Kidney (tissue), 22 donors: ENCODE data around the gene DISP3. TPM values are rescaled to one million over a fixed set of nuclear protein-coding genes. Genes with fewer than 3 reads are reported as not detected.

ENCODE experiments used
- DNase-seq, 5 donors: peaks; one replicate each; pipeline ENCODE4 v3.0.0-alpha.2; 2013 to 2020
- FAIRE-seq: peaks from 2 replicates; lab custom pipeline; 2012; peaks lifted over from hg19 to GRCh38; lab: Jason Lieb, UNC
- H3K27ac ChIP-seq, 2 donors: one replicate each; pipeline ENCODE4 v1.7.0; 2013; ENCODE audit warnings: low read depth in 2 of 2, low read length in 2 of 2, inconsistent platforms in 1 of 2
- H3K27me3 ChIP-seq: one replicate; pipeline ENCODE4 v1.7.1; 2013; ENCODE audit warnings: low read length, inconsistent platforms; ENCODE audit not compliant: control insufficient read depth, insufficient read depth
- H3K36me3 ChIP-seq, 3 donors: one replicate each; pipeline versions ENCODE4 v1.7.0 to v1.7.1; 2013; ENCODE audit warnings: low read length in 3 of 3, control low read depth in 1 of 3, inconsistent platforms in 1 of 3; ENCODE audit not compliant: insufficient read depth in 3 of 3, control insufficient read depth in 2 of 3
- H3K4me1 ChIP-seq, 3 donors: one replicate each; pipeline versions ENCODE4 v1.7.0 to v1.7.1; 2013; ENCODE audit warnings: low read length in 3 of 3, inconsistent platforms in 1 of 3, low read depth in 1 of 3; ENCODE audit not compliant: control insufficient read depth in 2 of 3, insufficient read depth in 2 of 3
- H3K4me3 ChIP-seq, 3 donors: one replicate each; pipeline versions ENCODE4 v1.7.0 to v1.8.1; 2013; ENCODE audit warnings: low read length in 3 of 3, control low read depth in 1 of 3, inconsistent platforms in 1 of 3
- H3K9ac ChIP-seq, 3 donors: one replicate each; pipeline versions ENCODE4 v1.7.0 to v1.7.1; 2013; ENCODE audit warnings: low read length in 3 of 3, control low read depth in 1 of 3, inconsistent platforms in 1 of 3
- H3K9me3 ChIP-seq, 3 donors: one replicate each; pipeline versions ENCODE4 v1.7.0 to v1.7.1; 2013; ENCODE audit warnings: low read length in 3 of 3, control low read depth in 1 of 3, inconsistent platforms in 1 of 3; ENCODE audit not compliant: control insufficient read depth in 2 of 3, insufficient read depth in 1 of 3
- intact Hi-C: fragments of 100-400 bp; cut with DNase I; formaldehyde crosslinking; loops from one replicate; pipeline ENCODE4 v1.11.1; 2022
- long read RNA-seq, 10 donors: library from polyadenylated mRNA in 1 of 10; unstranded in 1 of 10; transcript quantifications; one replicate each; pipeline ENCODE4 v2.0.0 and lab custom pipeline, GENCODE V29; 2021 to 2026
- polyA plus RNA-seq: library from polyadenylated mRNA; stranded (reverse); fragments of 350-450 nt; fragmentation: Illumina TruSeq; extraction: RNeasy Lipid Tissue Mini Kit (QIAGEN cat#74804); gene quantifications from one replicate; pipeline ENCODE4 v1.2.3, GENCODE V29; 2014; ENCODE audit warnings: low read depth, low replicate concordance; ENCODE audit not compliant: insufficient read depth
- total RNA-seq: library from RNA; stranded (reverse); fragmentation: NEBNext Ultra II Directional; extraction: Animal tissue kit (Norgen Biotek cat#: 25700); gene quantifications from one replicate; pipeline ENCODE4 v1.2.1, GENCODE V29; 2021
- TF ChIP-seq, protein P1 (sequence below): IDR thresholded peaks from 3 replicates; pipeline ENCODE4 v1.5.1; 2012; ENCODE audit warnings: mild to moderate bottlenecking, moderate library complexity, borderline replicate concordance; ENCODE audit not compliant: insufficient read depth; ENCODE audit errors: extremely low read depth
- donor health status: control.
- donor health status: control.
- donor health status: control.
- donor health status: control.
- donor health status: control.
- donor health status: DM: yes; HTN: yes; CAD: no.
- donor health status: Normal renal cell carcinoma (clear cell type).

Gene DISP3
- 0.19 TPM for total RNA-seq
- polyA plus RNA-seq = not detected
- long read RNA-seq, donor 1 = 0 reads
- long read RNA-seq, donor 2 = 0 reads
- long read RNA-seq, donor 3 = 0 reads
- long read RNA-seq, donor 4 = 0 reads
- long read RNA-seq, donor 5 = 0 reads
- long read RNA-seq, donor 6 = 0 reads
- long read RNA-seq, donor 7 = 0 reads
- long read RNA-seq, donor 8 = 0 reads
- long read RNA-seq, donor 9 = 0 reads
- long read RNA-seq, donor 10 = 0 reads

- peak; percentile 80 to 91 (median 90) for DNase-seq
- H3K9me3 ChIP-seq = no peaks in the 10 kb centered on the region
- intact Hi-C loops = no loop called here
- TF ChIP-seq, protein P1, sequence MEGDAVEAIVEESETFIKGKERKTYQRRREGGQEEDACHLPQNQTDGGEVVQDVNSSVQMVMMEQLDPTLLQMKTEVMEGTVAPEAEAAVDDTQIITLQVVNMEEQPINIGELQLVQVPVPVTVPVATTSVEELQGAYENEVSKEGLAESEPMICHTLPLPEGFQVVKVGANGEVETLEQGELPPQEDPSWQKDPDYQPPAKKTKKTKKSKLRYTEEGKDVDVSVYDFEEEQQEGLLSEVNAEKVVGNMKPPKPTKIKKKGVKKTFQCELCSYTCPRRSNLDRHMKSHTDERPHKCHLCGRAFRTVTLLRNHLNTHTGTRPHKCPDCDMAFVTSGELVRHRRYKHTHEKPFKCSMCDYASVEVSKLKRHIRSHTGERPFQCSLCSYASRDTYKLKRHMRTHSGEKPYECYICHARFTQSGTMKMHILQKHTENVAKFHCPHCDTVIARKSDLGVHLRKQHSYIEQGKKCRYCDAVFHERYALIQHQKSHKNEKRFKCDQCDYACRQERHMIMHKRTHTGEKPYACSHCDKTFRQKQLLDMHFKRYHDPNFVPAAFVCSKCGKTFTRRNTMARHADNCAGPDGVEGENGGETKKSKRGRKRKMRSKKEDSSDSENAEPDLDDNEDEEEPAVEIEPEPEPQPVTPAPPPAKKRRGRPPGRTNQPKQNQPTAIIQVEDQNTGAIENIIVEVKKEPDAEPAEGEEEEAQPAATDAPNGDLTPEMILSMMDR = peak; percentile 21
- H3K9ac ChIP-seq = no peak within 1 kb of the TSS
- H3K4me1 ChIP-seq = no peaks in the 10 kb centered on the region
- peak within 1 kb of the TSS in 2 of 3 donors; percentile 13 to 41 for H3K4me3 ChIP-seq
- H3K36me3 ChIP-seq = no peaks in the 10 kb centered on the region
- no peak within 1 kb of the TSS for H3K27ac ChIP-seq
- FAIRE-seq = no peak
- no peaks in the 10 kb centered on the region for H3K27me3 ChIP-seq
Observed at GRCh38 chr1:11478571-11479374, at the start of gene DISP3. DISP3 (plus strand) TSS chr1:11479155; CDS start chr1:11500993, 21,838 bp downstream.

DNA sequence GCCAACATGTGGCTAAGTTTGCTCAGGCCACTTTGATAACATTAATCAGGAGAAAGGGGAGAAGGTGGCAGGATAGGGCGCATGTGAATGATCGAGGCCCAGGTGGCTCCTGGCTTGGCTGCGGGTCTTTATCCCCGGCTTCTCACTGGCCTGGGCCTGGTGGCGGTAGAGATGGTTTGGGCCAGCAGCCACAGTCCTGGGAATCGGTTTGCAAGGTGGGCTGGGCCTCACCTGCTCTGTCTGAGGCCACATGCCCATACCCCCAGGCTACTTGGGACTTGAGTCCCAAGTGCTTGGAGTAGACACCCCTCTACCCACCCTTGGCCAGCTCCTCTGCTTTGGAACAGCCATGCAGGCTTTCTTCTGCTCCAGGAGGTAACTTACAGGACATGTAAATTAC, 49.7 kb upstream of the DISP3 start:
- no peak overlapping the region for H3K9ac ChIP-seq
- no peaks in the 10 kb centered on the region for H3K4me1 ChIP-seq
- H3K27ac ChIP-seq = no peak overlapping the region
- no peaks in the 10 kb centered on the region for H3K9me3 ChIP-seq
- H3K27me3 ChIP-seq = no peaks in the 10 kb centered on the region
- no peaks in the 10 kb centered on the region for H3K36me3 ChIP-seq
- no peak for DNase-seq
- H3K4me3 ChIP-seq = no peak overlapping the region
- intact Hi-C loops = no loop called here
- FAIRE-seq = no peak
- TF ChIP-seq, protein P1 = no peak

DNA sequence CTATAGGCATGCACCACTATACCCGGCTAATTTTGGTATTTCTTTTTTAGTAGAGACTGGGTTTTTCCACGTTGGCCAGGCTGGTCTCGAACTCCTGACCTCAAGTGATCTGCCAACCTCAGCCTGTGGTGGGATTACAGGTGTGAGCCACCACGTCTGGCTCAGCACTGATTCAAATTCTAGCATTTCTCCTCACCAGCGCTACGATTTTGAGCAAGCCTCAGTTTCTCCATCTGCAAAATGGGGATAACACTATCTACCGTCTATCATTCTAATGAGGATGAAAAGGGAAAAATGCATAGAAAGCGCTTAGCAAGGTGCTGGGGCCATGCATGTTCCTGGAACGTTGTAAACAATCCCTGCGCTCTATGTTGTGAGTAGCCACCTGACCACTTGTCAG, 49.0 kb upstream of the DISP3 start:
- no peak overlapping the region for H3K4me3 ChIP-seq
- intact Hi-C loops = no loop called here

More for the DNA sequence above, 49.0 kb upstream of the DISP3 start:
- H3K27ac ChIP-seq = no peak overlapping the region
- FAIRE-seq (no peak), DNase-seq (no peak)
- no peaks in the 10 kb centered on the region for H3K27me3 ChIP-seq
- H3K4me1 ChIP-seq = no peaks in the 10 kb centered on the region
- H3K9ac ChIP-seq = no peak overlapping the region
- no peaks in the 10 kb centered on the region for H3K9me3 ChIP-seq
- TF ChIP-seq, protein P1 = no peak
- H3K36me3 ChIP-seq = no peaks in the 10 kb centered on the region
